CD4-positive, alpha-beta T cell treated with Interferon alpha-2 for 1 hour (primary cell): Measurements from ENCODE around the gene STYXL1.
"Not testable (repeated sequence)": the region's sequence is repeated elsewhere in the genome, so short reads cannot be mapped to it uniquely, and the experiment has no call there.

Experiments
- DNase-seq, 2 donors: peaks; one replicate each; pipeline ENCODE4 v3.0.0-alpha.2; 2020 to 2022

The STYXL1 gene

DNA sequence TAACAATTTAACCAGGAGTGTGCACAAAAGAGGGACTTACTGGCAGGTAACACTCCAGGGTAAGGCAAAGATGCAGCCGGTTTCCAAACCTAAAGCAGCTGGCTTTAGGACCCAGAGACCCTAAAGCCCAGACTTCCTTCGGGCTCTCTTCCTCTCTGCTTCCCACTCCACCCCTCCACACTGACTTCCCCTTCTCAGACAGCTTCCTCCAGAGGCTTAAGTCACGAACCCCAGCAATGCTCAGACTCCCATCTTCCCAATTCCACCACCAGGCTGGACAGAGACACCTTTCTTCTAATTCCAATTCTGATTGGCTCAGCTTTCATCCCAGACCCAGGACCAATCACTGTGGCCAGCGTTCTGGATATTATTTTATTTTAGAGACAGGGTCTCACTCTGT, 24.8 kb downstream of the STYXL1 start:
- peak in 1 of 2 donors; percentile 24 for DNase-seq

DNA sequence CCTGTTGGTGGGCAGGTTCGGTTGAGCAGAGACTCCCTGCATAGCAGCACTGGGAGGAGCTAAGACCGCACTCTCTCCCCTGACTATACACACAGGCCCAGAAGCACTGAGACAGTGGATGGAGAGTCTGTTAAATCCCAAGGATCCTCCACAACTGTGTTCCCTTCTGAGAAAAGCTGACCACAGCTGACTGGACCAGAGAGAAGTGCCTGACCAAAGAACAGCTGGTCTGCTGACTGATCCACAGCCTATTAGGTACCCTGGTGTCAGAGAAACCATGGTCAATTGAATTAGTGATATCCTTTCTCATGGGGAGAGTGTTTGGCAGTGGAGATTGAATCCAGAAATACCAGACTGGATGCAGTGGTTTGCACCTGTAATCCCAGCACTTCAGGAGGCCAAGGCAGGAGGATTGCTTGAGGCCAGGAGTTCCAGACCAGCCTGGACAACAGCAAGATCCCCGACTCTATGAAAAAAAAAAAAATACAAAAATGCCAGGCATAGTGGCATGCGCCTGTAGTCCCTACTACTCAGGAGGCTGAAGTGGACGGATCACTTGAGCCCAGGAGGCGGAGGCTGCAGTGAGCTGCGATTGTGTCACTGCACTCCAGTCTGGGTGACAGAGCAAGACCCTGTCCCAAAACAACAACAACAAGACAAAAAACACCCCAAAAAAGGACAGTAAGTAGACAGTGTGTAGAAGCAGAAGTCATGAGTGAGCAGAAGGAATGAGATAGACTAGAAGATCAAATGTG, 25.6 kb downstream of the STYXL1 start:
- no peak for DNase-seq

DNA sequence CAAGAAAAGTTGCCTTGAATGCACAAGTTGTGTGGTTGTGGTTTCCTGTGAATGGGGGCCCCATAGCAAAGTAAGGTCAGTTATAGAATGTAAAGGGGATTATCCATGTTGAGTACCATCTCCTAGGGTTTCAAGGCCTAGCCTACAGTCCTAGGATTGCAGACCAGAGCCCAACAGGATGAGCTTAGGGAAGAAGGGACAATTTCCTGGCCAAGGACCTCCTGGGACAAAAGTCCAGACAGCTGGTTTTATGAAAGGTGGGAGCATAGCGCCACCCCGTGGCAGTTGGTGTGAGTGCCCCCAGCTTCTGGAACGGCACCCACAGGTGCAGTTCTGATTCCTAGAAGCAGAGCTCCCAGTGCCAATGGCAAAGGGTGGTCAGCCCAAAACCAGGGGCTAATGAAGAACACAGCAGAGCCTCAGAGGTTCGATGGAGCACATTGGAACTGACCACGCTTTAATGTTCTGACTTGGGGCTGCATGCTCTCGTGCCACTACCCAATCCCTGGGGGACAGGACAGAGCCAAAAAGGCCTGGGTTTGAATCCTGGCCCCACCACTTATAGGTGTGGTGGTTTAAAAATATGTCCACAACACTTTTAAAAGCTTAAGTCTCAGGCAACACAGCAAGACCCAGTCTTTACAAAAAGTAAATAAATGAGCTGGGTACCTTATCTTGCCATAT, 27.6 kb downstream of the STYXL1 start:
- peak; percentile 58 to 72 for DNase-seq

DNA sequence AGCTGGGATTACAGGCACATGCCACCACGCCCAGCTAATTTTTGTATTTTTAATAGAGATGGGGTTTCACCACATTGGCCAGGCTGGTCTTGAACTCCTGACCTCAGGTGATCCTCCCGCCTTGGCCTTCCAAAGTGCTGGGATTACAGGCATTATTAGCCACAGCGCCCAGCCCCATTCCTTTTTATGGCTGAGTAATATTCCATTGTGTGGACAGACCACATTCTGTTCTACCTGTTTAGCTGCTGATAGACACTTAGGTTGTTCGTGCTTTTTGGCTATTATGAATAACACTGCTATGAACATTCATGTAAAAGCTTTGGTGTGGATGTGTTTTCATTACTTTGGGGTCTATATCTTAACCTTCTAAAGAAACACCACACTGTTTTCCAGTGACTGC, 29.3 kb downstream of the STYXL1 start:
- DNase-seq: not testable (repeated sequence)

DNA sequence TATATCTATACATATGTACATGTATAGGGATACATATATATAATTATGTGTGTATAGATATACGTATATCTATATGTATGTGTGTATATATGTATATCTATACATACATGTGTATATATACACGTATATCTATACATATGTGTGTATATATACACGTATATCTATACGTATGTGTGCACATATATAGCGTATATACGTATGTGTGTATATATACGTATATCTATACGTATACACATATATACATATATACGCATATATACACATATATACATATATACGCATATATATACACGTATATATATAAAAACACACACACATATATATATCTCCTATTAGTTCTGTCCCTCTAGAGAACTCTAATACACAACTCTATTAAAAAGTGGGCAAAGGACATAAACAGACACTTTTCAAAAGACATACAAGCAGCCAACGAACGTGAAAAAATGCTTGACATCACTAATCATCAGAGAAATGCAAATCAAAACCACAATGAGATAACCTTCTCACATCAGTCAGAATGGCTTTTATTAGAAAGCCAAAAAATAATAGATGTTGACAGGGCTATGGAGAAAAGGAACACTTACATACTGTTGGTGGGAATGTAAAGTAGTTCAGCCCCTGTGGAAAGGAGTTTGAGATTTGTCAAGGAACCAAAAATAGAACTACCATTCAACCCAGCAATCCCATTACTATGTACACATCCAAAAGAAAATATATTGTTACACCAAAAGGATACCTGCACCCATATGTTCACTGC, 31.4 kb downstream of the STYXL1 start:
- DNase-seq: no peak

DNA sequence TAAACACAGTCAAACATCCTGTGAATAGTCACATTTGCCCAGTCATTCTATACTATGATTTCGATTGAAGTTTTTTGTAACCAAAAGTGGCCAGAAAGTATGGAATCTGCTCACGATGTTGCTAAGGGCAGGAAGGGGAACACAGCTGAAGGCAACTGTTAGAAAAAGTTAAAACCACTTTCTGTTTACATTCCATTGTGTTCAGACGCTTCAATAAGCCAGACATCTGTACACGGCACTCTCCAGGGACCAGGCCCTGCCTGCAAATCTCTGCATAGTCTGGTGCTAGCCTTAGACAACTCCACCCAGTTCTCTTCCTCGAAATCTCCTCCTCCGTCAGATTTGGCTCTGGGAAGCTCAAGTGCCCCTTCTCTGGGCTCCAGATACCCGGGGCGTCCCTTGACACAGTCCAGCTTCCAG, 36.3 kb downstream of the STYXL1 start:
- no peak for DNase-seq

DNA sequence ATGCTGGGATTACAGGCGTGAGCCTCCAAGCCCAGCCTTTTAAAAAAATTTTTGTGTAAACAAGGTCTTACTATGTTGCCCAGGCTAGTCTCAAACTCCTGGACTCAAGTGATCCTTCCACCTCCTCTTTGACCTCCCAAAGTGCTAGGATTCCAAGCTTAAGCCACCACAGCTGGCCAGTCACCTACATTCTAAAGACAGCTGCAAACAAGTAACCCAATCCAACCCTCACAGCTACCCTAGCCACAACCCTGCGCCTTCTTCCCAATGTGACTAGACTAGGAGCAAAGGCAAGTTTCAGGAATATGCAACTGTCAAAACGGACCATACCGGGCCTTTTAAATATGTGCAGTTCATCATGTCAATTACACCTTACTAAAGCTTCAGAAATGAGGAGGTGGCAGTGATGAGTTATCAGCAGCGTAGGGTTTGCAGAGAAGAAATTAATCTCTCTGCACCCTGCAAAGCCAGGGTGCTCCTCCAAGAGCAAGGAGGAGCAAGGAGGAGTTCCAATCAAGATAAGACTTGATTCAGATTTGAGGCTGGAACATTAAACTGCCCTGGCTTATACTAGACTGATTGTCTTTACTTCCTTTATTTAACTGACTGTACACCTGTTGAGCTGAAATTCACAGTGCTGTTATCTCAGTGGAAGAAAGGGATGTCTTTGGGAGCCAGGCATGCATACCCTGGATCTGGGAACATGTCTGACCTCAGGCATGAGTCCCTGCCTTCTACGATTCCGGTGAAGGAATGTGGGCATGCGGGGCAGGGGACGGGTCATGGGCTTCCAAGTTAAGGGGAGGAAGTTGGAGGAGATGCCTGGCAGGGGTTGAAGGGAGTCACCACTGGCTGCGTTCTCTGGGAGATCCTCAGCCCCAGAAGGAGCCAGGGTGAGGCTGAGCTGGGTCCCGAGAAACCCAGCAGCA, 37.9 kb downstream of the STYXL1 start:
- no peak for DNase-seq

DNA sequence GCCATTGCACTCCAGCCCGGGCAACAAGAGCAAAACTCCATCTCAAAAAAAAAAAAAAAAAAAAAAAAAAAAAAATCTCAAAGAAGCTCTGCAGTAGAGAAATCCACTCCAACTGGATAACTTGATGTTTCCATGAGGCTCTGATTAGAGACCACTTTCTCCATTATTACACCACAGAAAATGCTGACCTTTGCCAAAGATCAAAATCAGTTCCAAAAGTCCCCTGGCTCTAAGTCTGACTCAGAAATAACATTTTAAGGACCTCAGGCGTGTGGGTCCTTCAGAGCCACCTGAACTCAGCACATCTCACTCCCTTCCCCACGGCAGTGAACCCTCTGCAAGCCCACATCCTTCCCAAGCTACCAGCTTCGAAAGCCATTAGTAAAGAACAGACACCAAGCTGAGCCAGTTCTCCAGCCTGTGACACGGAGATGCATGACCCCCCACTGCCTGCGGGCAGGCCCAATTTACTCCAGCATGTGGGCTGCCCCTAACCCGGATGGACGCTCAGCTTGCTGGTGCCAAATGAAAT, 39.6 kb downstream of the STYXL1 start:
- DNase-seq: peak in 1 of 2 donors; percentile 25

DNA sequence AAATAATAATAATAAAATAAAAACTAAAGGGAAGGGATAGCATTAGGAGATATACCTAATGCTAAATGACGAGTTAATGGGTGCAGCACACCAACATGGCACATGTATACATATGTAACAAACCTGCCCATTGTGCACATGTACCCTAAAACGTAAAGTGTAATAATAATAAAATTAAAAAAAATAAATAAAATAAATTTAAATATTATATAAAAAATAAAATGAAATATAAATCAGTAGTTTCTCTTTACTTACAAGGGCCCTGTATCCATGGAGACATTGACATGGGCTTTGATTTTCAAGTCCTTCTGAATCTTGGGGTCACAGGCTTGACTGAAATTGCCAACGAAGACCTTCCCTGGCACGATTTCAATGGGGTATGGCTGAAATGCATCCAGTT, 42.8 kb downstream of the STYXL1 start:
- not testable (repeated sequence) for DNase-seq

DNA sequence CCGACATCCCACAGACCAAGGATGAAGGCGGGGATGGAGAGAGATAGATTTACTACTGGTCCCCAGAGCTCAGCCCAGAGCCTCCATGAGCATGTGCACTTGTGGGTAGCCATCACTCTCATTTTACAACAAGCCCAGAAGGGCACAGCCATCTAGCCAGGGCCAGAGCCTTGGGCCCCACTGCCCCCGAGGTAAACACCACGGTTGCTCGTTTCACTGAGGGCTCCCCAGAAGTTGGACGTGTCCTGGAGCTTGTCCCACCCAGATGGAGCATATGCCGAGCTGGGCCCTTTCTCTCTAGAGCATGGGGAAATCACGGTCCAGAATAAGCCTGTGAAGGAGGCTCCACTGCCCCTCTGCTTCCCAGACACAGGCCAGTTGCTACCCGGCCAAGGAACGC, 44.4 kb downstream of the STYXL1 start:
- no peak for DNase-seq

DNA sequence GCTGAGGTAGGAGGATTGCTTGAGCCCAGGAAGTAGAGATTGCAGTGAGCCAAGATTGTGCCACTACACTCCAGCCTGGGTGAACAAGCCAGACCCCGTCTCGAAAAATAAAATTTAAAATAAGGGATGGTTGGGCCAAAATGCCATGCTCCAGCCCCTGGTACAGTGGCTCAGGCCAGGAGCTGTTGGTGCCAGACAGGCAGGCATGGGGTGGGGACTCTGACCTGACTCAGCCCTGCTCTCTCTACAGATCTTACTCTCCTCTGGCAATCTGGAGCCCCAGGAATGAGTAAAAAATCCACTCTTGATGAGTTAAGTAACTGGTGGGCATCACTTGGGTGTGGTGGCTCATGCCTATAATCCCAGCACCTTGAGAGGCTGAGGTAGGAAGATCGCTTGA, 45.0 kb downstream of the STYXL1 start:
- DNase-seq: no peak

DNA sequence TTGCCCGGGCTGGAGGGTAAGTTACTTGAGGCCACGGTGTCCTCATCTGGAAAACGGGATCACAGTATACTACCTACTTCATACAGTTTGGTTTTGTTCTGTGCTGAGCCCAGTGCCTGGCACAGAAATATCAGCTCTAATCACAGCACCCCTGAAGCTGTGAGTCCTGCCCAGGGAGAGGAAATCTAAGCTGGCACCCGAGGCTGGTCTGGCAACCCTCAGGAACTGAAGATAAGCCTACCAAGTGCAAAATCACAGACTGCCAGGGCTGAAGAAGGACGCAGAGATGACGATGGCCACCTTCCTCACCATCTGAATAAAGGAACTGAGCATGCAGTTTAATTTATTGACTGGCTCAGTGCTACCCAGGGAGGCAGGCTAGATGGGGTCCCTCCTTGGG, 45.7 kb downstream of the STYXL1 start:
- DNase-seq: no peak

DNA sequence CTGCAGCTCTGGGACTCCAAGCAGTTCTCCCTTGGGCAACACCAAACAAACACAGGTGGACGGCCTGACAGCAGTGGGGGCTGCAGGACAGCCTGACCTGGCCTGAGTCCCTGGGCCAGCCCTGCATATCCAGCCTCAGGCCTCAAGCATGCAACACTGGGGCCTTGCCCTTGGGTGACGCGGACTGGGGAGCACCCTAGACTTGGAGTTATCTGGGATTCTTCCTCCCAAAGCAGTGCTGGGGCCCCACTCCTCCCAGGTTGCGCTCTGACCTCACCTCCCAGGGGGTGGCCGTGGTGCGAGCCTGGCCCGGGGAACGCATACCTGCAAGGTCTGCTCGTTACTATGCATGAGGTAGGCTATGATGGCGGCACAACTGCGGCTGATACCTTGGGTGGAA, 47.2 kb downstream of the STYXL1 start:
- no peak for DNase-seq

DNA sequence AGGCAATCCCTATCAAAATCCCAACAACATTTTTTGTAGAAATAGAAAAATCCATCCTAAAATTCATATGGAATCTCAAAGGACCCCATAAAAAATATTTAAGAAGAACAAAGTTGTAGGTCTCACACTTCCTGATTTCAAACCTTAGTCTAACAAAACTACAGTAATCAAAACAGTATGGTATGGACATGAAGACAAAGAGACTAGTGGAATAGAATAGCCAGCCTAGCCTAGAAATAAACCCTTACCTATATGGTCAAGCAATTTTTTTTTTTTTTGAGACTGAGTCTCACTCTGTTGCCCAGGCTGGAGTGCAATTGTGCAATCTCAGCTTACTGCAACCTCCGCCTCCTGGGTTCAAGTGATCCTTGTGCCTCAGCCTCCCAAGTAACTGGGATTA, 49.8 kb downstream of the STYXL1 start:
- no peak for DNase-seq

DNA sequence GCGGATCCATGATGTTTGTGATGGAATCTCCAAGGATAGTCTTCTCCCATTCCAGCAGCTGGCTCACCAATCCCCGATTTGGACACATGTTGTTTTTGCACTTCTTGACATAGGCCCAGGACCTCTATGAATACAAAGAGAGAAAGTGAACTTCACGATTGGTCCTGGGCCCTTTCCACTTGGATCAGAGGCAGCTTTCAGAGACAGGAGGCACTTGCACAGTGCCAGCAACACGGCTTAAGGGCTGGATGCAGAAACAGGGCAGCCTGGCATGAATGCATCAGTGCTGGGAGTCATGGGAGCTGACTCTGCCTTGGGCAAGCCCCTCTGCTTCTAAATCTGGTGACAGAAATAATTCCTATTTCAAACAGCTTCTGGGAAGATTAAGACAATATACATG, 51.3 kb downstream of the STYXL1 start:
- no peak for DNase-seq

DNA sequence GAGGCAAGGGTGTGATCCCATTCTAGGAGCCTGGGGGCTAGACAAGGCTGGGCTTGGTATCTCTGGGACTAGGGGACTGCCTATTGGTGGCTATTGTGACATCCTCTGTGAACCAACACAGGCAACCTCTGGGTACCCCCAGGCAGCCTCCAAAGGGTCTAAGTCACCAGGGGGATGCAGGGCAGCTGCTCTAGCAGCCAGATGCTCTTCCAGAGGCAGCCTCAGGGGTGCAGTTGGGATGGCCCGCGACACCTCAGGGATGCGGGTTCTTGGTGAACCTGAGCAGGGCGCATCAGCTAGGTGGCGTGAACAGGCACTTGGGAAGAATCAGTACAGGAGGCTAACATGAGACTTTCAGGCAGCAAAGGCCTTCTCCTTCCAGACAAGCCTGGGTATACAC, 51.8 kb downstream of the STYXL1 start:
- no peak for DNase-seq

DNA sequence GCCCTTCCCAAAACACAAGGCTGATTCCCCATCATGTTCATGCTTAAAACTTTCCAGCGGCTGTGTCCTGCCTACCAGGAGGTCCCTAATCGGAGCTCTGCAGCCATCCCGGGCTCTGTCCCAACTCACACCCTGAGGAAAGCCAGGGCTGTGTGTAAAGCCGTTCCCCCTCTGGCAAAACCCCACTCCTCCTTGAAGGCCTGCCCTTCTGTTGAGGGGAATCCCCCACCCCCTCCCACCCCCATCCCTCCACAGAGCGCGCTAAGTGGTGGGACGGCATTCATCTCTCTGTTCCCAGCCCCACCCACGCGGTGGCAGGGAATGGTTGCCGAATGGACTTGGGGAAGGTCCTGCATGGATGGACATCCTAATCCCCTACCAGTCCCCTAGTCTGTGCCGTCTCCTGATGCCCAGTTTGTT, 52.7 kb downstream of the STYXL1 start:
- DNase-seq: no peak

DNA sequence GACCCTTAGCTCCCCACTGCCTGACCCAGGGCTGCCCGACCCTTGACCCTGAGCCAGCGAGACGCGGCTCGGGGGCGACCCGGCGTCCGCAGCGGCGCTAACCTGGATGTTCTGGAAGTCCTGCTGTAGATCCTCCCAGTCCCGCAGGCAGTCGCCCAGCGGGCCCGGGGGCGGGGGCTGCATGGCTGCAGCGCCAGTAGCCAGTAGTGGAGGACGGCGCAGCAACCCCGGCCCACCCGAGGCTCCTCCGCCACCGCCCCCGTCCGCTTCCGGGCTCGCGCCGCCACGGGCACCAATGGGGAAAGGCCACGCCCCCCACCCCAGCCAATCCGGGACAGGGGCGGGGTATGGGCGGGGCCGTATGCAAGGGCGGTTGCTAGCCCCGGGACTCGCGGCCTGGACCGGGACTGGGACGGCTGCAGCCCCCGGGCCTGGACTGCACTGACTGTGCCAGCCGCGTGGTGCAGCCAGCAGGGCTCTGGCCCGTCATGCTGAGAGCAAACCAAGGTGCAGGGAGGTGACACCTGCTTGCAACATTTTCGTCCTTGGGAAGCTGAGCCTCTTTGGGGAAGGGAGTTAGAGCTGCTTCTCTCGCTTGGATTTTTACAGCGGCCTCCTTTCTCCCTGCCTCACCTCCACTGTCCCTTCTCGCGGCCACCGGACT, 53.3 kb downstream of the STYXL1 start, which contains the start of gene TMEM120A:
Gene TMEM120A (minus strand): TSS at position 208 of the 664 bp plus-strand sequence. CDS start 25 bp downstream, at position 183.
- DNase-seq: peak; percentile 90 to 94

DNA sequence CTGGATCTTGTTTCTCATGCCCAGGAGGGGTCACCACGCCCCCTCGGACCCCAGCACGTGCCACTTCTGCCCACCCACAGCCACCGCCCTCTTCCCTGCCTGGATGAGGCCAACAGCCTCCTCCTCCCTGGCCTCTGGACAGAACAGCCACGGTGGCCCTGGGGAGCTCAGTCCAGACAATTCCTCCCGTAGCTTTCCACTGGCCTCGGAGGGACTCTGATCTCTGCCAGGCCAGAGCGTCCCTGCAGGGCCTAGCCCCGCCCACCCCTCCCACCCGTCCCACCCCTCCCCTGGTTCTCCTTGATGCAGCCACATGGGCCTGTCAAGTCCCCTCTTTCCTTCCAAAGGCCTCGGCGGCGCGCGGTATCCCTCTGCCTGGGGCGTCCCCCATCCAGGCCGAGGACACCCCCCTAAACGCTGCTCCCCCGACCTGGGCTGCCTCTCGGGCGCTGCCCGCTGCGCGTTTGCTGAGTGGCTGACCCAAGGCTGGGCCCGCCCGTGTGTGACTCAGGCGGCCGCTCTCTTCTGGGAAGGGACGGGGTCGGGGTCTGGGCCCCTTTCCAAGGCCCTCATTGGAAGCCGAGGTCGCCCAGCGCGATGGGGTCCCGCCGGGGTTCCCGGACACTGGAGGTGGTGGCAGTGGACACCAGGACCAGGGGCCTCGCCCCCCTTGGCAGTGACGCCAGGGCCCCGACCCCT, 54.0 kb downstream of the STYXL1 start:
- DNase-seq: peak in 1 of 2 donors; percentile 16

DNA sequence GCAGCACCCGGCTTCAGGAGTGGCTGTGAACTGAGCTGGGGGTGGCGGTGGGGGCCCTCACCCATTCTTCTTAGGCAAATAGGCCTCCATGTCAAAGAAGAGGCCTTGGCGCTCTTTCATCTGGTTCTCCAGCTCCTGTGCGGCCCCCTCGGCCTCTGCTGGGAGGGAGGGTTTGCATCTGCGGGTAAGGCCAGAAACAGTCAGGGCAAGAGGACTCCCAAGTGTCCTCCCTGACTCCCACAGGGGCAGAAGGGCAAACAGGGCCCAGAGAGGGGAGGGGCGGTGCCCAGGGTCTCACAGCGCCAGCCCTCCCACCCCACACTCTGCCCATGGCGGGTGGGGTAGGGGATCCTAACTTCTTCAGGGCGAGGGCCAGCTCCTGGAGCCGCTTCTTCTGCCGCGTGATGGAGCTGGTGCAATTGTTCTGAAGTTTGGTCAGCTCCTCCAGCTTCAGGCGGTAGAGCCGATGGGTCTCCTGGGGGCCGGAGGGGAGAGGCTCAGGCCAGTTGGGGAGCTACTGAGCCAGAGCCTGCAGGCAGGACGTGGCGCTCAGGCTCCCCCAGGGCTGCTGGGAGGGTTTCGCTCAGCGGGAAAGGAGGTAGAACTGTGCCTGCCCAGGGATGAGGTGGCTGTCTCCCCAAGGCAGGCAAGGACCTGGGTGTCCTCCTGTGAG, 55.6 kb downstream of the STYXL1 start:
- DNase-seq: no peak
